Measurements from ENCODE around the gene ANKRD13B. TPM values are rescaled to one million over a fixed set of nuclear protein-coding genes. Genes with fewer than 3 reads are reported as not detected.
A peak's percentile ranks its signal among the peaks of the same experiment; 100 is the strongest.

Gene ANKRD13B
- total RNA-seq, 1 experiment from 2014 or later, result 45.5 TPM

GRCh38 chr17:29663155-29663554 lies 70.2 kb downstream of the ANKRD13B start:
- ATAC-seq, result no peak
- H3K36me3 Mint-ChIP-seq, result peaks cover 6% of the 10 kb centered on the region
- CTCF ChIA-PET, result interaction anchor here (1.2 to 2.6 kb wide), 4 partner anchors 23 to 430 kb away, joined by 5 to 12 read pairs (median 6); no protein-coding TSS in a partner anchor
- no peak for DNase-seq (ENCODE audit: low spot score)
- no peaks in the 10 kb centered on the region for H3K9me3 Mint-ChIP-seq
- H3K4me1 Mint-ChIP-seq, result peaks cover 11% of the 10 kb centered on the region
- H3K27ac Mint-ChIP-seq, result peak overlapping the region; percentile 69
- H3K4me3 Mint-ChIP-seq, result no peak overlapping the region
- POLR2A ChIA-PET, result interaction anchor here (1.0 kb wide), 1 partner anchor 9 kb away, joined by 3 read pairs; no protein-coding TSS in a partner anchor
- no peaks in the 10 kb centered on the region for H3K27me3 Mint-ChIP-seq (ENCODE audit: low read depth)
- TF ChIP-seq NFE2L1 (CRISPR knock-in tag; IDR thresholded peaks at IDR 0.05) (peak; percentile 75), JUN (CRISPR knock-in tag; IDR thresholded peaks at IDR 0.05) (no peak)

Other genes starting within 250 kb of the ANKRD13B start
- gene TAOK1, start 202.8 kb upstream of the ANKRD13B start, total RNA-seq (2021), result 86.4 to 87.1 TPM (median 86.5 TPM) in 3 replicates
- gene ABHD15, start 26.1 kb upstream of the ANKRD13B start, total RNA-seq (2021), result 2.6 to 3.3 TPM (median 2.8 TPM) in 3 replicates
- gene TP53I13, start 24.4 kb upstream of the ANKRD13B start, total RNA-seq (2021), result 33.1 to 41.9 TPM (median 36.7 TPM) in 3 replicates
- gene GIT1, start 3.5 kb upstream of the ANKRD13B start, total RNA-seq (2021), result 43.9 to 66.9 TPM (median 45.0 TPM) in 3 replicates
- gene CORO6, start 29.8 kb downstream of the ANKRD13B start, total RNA-seq (2021), result 6.4 to 8.9 TPM (median 7.5 TPM) in 3 replicates

Measured in WTC11 (cell line).